NOMO-1 treated with dmso at 0.1 percent for 144 hours (cell line): ENCODE measurements around the gene MAPRE3.
"Not testable (repeated sequence)": the region's sequence is repeated elsewhere in the genome, so short reads cannot be mapped to it uniquely, and the experiment has no call there.

Experiments
- DNase-seq: peaks from one replicate; lab custom pipeline; 2025; ENCODE audit not compliant: unreplicated experiment; lab: John Stamatoyannopoulos, UW

Gene MAPRE3

GRCh38 chr2:26970244-26970927 lies at the start of gene MAPRE3:
MAPRE3 (plus strand) TSS chr2:26970637; CDS start chr2:27022219, 51,582 bp downstream.
- DNase-seq: peak; percentile 54

DNA sequence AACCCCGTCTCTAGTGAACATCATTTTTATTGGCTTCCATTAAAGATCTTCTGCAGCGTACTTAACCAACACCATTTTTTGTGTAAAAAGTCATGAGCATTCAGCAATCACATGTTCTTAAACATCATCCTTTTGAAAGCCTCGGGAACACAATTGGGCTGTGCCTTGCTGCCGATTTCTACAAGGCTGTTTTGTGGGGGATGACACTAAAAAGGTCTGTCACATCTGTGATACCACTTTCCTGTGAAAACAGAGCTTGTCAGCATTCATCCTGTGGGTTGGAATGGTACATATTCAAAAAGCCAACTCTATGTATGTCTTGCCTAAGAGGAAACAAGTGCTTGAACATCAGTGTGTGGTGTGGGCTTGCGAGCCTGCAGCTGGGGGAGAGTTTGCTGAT lies 49.1 kb upstream of the MAPRE3 start:
- no peak for DNase-seq

GRCh38 chr2:26922405-26923188 lies 47.8 kb upstream of the MAPRE3 start:
- DNase-seq: peak; percentile 49

DNA sequence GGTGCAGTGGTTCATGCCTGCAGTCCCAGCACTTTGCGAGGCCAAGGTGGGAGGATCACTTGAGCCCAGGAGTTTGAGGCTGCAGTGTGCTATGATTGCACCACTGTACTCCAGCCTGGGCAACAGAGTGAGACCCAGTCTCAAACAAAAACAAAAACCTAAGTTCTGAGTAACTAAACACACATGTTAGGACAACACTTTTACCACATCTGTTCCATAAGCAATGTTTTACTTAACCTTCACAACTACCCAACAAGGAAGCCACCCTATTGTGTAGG lies 47.3 kb upstream of the MAPRE3 start:
- not testable (repeated sequence) for DNase-seq

DNA sequence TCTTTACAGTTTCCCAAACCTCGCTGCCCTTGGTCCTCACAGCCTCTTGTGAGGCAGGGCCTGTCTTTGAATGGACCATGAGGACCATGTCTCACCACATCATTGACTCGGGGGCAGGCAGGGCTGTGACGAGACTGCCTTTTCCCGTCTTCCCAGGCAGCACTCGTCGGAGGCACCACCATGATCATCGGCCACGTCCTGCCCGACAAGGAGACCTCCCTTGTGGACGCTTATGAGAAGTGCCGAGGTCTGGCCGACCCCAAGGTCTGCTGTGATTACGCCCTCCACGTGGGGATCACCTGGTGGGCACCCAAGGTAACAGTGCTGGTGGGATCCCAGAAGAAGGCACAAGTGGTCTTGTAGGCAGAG lies 45.7 kb upstream of the MAPRE3 start:
- DNase-seq: no peak

- no peak for DNase-seq
Measured at GRCh38 chr2:26925100-26925791, 45.2 kb upstream of the MAPRE3 start.

- no peak for DNase-seq
Measured at GRCh38 chr2:26927221-26927620, 43.2 kb upstream of the MAPRE3 start.

GRCh38 chr2:26932974-26933373 lies 37.5 kb upstream of the MAPRE3 start:
- DNase-seq: no peak

DNA sequence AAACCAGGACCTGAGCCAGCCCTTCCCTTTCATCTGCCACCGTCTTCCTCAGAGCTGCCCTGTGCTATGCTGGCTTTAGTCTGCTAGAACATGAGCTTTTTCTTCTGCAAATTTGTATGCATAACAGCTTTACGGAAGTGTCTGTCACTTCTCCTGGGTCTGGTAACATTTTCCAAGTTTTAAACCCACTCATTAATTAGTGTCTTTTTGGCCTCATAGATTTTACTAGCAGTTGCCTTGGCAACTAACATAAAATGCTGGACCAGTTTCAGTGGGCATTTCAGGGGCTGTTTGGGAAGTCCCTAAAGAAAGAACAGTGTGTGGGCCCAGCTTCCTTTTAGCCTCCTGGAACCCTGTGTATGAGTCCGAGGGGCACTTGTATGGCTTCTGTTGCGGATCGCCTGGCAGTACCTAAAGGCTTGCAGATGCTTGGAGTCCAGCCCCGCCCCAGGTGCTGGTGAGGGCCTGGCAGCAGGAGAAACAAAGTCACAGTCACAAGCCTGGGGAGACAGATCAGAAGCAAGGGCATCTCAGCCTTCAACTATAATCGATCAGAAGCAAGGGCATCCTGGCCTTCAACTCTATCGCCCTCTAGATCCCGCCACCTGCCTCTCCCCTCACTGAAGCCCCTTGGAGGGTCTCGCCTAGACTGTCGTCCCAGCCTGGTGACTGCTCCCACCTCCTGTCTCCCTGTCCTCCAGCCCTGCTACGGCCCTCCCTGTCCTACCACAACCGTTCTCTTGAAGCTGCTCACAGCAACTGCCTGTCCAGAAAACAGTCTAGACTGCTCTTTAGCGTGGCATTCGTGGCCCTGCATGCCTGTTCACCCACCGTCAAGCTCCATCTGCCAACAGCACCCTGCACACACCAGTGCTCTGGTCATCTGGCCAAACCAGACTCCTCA lies 36.8 kb upstream of the MAPRE3 start:
- no peak for DNase-seq

DNA sequence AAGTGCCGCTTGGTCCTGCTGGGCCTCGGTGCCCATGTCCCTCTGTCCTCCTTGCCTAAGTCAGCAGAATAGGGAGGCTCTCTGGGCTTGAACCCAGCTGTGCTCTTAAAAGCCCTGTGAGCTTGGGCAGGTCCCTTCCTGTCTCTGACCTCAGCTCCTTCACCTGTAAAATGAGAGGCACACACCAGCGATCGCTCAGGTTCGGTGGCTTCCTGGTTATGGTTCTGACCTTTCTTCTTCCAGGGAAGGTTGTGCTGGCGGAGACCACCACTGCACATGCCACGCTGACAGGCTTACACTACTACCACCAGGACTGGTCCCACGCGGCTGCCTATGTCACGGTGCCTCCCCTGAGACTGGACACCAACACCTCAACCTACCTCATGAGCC lies 36.1 kb upstream of the MAPRE3 start:
- no peak for DNase-seq

DNA sequence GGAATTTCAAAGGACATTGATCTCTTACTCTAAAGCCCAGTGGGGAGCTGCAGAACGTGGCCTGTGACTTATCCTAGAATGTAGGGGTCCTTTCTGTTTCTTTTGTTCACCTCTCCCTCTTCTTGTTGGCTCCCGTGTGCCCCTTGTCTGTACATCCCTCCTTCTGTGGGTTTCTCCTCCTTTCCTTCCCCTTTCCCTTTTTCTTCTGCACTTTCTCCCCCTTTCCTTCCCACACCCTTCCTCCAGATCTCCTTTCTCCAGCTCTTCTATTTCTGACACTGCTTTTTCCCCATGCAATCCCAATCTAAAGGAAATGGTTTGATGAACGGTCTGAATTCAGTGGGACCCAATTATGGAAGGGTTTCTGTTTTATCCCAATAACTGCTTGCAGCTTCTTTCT lies 35.5 kb upstream of the MAPRE3 start:
- no peak for DNase-seq

DNA sequence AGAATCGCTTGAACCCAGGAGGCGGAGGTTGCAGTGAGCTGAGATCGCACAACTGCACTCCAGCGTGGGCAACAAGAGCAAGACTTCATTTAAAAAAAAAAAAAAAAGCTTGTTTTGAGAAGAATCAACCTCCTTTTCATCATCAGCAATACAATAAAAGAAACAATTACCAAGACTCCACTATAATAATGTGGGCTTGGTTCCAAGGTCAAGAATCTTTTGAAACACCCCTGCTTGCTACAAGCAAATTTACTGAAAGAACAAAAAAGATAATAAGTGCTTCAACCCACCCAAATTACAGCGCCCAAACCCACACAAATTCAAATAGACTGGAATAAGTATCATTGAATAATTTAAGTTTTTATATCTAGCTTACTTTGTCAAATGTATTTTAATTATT lies 33.6 kb upstream of the MAPRE3 start:
- no peak for DNase-seq

GRCh38 chr2:26938399-26939118 lies 31.9 kb upstream of the MAPRE3 start:
- DNase-seq: no peak

GRCh38 chr2:26940001-26940400 lies 30.4 kb upstream of the MAPRE3 start:
- DNase-seq: no peak

DNA sequence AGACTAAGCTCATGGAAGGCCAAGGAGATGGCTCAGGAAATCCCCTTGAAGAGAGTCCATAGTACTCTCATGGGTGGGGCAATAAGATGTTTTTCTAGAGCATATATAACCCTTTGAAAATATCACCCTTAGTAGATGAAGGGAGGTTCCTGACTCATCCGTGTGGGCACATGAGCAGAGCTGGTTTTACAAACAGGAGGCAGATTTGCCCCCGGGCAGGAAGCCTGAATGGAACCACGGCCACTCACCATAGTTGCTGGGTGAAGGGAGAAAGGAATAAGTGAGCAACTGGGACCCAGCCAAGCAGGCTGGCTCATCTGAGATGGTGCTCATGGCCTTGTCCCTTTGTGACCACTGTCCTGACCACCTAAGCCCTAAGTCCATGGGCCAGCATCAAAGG lies 29.0 kb upstream of the MAPRE3 start:
- no peak for DNase-seq

DNA sequence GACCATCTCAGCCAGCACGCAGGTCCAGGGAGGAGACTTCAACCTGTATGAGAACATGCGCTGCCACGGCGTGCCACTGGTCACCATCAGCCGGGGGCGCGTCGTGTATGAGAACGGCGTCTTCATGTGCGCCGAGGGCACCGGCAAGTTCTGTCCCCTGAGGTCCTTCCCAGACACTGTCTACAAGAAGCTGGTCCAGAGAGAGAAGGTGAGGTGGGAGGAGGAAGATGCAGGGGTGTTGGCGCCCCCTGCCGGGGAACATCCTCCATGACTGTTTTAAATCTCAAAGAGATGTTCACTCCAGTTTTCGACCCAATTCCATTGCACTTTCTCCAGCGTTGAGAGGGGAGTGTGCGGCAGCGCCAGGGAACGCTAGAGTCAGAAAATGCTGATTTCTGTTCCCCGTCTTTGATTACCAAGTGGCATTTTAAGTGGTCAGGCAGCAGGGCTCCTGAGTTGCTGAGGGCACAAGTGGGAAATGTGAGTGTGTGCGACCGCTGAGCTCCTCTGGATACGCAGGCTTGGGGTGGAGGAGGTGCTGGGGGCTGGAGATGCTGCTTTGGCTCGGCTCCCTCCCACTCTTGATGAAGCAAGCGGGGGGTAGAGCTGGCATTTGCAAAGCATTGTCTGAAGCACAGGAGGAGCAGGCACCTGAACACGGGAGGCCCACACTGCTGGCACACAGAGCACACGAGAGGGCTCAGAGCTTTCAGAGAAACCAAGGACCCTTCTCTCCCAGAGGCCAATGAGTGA lies 27.7 kb upstream of the MAPRE3 start:
- peak; percentile 31 for DNase-seq

- no peak for DNase-seq
Measured at GRCh38 chr2:26945991-26946750, 24.3 kb upstream of the MAPRE3 start.

DNA sequence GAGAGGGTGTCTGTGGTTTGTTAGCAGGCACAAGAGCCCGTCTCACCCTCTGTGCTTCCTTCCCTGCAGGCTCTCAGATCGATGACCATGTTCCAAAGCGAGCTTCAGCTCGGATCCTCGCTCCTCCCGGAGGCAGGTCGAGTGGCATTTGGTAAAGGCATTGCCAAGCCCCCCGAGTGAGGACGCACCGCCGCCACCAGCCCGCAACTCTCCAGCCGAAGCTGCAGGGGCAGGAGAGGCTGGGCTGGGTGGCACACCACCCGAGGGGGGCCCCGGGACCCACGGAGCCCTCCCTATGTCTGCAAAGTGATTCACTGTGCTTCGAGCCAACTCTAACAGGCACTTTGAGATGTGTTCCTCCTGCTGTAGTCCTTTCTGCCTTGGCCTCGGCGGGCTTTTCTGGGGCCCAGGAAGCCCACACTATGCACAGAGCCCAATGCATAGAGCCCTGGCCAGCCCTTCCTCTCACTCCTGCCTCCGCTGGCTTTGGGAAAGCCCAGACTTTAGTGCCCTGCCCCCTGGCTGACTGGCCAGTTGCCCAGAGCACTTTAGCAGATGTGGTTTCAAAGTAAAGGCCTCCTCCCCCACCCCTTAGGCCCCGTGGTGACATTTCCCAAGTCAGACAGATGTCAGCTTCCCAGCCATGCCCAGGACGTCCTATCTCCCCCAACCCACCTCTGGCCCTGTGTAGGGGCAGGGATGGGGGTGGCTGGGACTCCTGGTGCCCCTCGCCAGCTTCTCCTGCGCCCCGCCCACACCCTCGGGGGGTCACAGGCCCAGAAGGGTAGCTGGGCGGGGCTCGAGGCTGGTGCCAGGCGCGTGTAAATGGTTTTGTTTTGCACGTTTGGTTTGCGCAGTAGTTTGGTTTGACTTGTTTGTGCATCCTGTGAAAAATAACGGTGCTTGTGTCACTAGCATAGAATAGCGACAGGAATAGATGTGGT lies 23.3 kb upstream of the MAPRE3 start:
- no peak for DNase-seq
